Gastrocnemius medialis (tissue), 4 donors: ENCODE measurements around the gene RIMBP2.

Experiments
- CTCF ChIP-seq, 5 experiments: fragments of 450-650 bp in 3 of 5; fragments of 200-600 bp in 2 of 5; sonication (generic) in 2 of 5; IDR thresholded peaks in 4 of 5; conservative IDR thresholded peaks in 1 of 5; 1 replicate in 4 of 5; 2 replicates in 1 of 5; pipeline ENCODE4 v1.5.1; 2016 to 2019; ENCODE audit warnings: antibody characterized with exemption in 5 of 5, mild to moderate bottlenecking in 3 of 5, moderate library complexity in 3 of 5
- POLR2A ChIP-seq, 2 donors: fragments of 450-650 bp; IDR thresholded peaks; one replicate each; pipeline ENCODE4 v1.6.1; 2017; ENCODE audit warnings: antibody characterized with exemption in 2 of 2, mild to moderate bottlenecking in 2 of 2, moderate library complexity in 2 of 2

- TF ChIP-seq CTCF (IDR thresholded peaks at IDR 0.05 in 4 of 5, conservative IDR thresholded peaks at IDR 0.05 in 1 of 5) (no peak), POLR2A (IDR thresholded peaks at IDR 0.05) (no peak)
Measured at GRCh38 chr12:130490674-130491073, 225.4 kb downstream of the RIMBP2 start.
